HG02759 (cell line): ENCODE measurements around the gene PYROXD2.

ENCODE experiments used
- ATAC-seq: cut with Tn5 transposase; IDR thresholded peaks from one replicate; pipeline ENCODE4 v1.9.1; 2021; ENCODE audit warnings: mild to moderate bottlenecking, moderate library complexity; ENCODE audit not compliant: unreplicated experiment

Gene PYROXD2

DNA sequence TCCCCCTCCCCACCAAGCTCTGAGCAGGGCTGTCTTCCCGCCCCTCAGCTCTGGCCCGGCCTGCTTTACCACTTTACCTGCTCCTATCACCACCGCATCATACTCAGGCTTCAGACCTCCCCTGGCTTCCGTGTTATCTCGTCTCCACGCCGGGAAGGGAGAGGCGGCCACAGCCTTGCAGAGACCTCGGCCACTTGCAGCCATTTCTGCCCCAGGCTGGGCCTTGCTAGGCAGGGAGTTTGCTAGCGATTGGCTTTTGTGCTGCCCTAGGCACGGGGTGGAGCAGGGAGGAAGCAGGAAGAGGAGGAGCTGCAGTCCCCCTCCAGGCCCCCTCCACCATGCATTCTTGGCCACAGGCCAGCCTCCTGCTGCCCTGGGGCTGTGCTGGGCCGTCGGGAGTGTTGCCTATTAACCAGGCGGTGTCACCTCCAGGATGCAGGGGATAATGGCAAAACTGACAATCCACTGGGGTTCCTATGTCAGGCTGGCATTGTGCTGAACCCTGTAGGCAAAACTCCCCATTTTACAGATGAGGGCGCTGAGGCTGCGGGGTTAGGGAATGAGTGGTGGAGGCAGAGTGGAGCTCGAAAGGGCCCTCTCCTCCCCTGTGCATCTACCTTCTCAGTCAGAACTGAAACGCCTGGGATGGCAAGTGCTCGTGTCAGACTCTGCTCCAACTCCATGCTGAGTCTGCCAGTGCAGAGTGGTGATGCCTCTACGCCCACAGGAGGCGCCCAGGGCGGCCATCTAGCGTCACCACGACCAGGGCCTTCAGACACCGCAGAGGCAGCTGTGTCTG is at the start of gene PYROXD2:
PYROXD2 (minus strand) TSS at position 251 of the 799 bp plus-strand sequence; CDS start at position 204, 47 bp downstream.
- ATAC-seq, result peak; percentile 53

DNA sequence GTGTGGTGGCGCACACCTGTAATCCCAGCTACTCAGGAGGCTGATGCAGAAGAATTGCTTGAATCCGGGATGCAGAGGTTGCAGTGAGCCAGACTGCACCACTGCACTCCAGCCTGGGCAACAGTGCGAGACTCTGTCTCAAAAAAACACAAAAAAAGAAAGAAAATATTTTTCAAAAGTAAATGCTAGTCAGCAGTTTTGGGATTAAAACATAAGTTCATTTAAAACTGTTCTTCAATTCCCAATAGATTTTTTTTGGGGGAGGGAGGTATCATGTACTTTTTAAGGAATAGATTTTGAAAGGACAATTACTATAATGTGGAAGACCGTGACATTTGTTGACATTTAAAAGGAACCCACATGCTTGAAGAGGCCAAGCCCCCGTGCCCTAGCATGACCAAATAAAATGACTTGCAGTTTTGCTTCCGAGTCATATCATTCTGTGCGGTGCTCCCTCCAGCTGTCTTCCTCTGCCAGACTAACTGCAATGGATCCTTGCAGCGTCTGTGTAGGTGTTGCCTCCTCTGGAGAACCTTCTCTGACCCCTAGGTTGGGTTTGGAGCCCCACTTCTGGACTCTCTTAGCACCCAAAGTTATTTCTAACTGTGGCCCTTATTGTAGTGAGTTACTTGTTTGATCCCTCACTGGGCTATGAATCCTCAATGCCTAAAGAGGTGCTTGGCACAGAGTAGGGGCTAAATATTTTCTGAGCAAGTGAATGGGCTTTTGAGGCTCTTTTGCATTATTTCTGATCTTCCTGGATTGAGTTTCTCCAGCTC is 49.2 kb upstream of the PYROXD2 start:
- no peak for ATAC-seq

DNA sequence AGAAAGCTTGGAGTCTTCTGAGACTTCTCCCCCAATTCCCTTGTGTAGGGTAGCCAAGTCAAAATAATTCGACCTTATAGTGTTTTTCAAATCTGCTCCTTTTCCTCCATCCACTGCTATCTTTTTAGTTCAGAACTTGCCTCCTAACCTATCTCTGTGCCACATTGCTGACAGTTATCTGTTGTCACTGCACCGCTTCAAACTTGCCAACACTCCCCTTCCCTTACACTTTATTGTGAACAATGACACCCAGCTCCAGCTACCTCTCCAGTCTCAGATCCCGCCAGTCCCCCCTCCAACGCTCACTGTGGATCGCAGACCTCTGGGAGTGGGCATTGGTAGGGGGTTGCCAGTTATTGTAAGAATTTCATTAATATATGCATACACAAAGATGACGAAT is 48.0 kb upstream of the PYROXD2 start:
- no peak for ATAC-seq

DNA sequence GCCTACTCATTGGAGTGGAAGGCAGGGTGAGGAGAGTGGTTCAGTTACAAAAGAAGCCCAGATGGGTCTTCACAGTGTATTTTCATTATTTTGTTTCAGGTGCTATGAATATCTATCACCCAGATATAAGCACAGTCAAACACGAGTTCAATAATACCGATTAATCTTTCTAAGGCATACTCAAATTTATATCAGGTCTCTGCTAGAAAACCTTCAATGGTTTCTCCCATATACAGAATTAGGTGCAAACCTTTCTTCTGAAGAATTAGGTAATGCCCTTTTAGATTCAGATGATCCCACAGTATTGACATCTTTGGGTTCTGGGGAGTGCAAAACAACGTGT is 46.5 kb upstream of the PYROXD2 start:
- no peak for ATAC-seq

DNA sequence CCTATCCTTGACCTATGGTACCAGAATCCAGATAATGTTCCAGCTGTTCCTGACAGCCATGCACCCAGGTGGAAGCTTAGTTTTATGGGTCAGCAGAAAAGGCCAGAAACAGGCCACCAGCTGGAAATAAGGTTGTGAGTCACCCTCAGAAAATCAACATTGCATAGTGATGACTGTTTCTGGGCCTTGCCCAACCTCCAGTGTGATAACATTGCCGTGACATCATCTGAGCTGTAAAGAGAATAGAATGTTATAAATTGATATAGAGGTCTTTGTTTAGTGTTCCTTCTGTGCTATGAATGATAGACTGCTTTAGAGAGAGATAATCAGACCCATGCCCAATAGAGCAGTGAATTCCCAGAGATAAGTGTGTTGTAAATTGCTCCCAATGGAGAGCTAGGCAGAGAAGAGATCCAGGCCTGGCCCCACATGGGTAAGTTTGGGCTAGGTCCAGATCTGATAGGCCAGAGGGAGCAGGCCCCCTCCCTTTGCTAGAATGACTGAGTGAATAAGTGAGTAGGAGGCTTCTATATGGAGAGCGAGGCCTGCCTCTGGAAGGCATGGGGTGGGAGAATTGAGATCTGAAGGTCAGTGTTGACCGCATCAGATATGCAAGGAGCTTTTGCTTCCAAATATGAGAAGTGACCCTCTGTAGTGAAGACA is 46.0 kb upstream of the PYROXD2 start:
- no peak for ATAC-seq

DNA sequence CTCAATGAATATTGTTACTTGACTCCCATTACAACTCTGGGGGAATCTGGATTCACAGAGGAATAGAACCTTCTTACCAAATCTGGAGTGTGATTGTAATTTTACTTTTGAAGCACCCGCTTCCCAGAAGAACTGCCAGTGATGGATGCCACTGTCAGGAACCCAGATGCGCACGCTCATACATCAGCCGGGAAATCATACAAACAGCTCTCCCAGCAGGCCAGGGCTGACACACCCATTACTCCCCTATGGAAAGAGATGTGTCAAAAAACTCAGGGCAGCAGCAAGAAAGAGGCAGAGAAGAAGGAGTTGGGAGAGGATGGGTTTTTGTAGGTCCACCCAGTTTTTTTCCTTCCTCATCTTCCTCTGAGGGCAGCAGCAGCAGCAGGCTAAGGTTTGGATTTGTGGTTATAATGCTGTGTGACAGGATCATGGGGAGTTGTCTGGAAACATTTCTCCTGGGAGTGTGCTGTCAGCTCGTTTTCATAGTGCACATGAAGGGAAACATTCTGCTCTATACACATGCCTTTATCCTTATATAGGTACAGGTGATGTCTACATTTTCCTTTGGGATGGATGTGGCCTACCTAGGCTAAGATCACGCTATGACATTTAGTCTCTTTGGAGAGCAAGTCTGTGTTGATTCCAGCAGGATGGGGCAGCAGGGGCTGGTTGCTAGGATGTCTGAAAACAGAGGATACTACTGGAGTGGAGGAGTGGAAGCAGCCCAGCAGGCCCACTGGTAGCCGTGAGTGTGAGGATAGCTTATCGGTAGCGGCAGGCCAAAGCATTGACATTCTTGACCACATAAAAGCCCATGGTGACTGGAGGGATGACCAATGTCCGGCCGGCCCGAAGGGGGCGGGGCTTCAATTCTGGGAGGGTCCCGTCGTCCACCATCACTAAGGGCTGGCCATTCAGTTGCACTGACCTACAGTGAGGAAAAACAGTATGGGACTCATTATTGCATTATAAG is 44.1 kb upstream of the PYROXD2 start:
- ATAC-seq, result no peak

DNA sequence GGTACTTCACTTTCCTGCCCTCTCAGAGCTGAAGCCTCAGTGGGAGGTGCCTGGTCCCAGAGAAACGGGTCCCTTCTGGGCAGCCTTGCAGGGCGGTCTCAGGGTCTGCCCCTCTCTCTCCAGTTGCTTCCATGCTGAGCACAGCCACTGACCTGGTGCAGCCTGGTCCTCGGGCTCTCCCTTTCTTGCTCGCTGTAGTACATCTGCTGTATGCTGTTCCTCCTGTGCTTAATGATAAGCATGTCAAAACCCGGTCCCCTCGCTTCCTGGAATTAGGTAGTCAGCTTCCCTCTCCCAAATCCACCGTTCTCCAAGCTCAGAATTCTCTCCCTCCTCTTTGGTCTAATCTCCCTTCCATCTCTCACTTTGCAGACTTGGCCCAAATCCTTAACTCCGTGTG is 42.7 kb upstream of the PYROXD2 start:
- no peak for ATAC-seq

DNA sequence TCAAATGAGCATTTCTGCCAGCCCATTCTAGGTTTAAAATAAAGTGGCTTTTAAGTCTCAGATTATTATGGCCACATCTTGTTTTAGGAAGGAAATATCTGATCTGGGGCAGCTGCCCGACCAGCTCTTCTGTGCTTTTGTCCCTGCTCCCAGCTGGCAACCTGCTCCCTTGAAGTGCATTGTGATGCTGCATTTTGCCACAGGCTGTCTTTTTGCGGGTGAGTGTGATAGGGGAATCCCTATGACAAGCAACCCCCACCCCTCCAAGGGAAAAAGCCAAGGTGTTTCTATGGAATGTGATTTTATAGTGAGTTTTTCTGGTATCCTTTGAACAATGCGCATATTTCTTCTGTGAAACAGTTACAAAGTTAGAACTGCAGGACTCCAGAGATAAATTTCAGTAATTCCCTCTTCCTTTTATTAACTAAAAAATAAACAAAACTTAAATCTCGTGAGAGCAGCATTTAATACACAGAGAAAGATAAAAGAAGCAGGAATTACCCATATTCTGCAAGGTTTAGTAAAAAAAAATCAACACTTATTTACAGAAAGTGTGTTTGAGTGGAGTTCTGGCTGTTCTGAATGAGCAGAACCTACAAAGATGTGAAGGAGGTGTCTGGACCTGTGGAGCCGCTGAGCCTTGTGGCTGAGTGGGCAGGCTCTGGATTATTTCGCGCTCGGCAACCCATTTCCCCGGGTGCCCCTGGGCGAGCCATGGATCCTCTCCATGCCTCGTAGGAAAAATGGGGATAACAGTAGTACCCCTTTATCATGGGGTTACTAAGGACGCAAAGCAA is 41.9 kb upstream of the PYROXD2 start:
- ATAC-seq, result no peak

DNA sequence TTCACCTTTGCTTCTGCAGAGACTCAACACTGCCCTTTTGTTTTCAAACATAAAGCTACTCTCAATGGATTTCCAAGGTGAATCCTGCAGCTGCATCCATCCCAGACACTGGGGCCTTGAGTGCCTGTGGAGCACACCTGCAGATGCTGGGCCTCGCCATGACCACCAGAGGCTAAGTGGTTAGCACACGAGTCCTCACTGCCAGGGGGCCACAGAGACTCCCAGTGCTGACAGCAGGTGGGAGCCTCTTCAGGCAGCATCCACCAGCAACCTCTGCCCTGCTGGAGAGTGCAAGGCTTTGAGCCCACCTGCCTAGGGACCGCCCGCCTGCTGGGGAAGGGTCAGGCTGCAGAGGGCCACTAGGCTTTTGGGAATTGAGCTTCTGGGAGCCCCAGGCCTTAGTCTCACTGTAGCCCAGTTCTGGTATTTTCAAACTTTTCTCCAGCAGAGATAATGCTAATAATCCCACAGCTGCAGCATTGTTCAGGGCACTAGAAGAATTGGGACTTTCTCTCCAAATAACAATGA is 41.1 kb upstream of the PYROXD2 start:
- no peak for ATAC-seq

DNA sequence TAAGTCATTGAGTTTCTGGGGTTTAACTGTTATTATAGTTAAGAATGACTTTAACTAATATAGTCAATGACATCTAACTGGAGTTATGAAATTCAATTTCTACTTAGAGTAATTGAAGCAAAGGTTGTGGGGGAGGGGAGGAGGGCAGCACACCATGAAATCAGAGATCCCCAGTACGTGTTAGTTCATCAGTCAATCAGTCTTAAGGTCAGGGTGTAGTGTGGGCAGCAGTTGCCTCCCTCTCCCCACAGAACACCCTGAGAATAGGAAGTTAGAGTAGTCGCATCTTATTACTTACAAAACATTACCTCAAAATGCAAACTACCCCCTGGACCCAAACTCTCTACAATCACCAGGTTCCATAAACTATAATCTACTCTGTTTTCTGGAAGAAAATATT is 38.7 kb upstream of the PYROXD2 start:
- ATAC-seq, result no peak

DNA sequence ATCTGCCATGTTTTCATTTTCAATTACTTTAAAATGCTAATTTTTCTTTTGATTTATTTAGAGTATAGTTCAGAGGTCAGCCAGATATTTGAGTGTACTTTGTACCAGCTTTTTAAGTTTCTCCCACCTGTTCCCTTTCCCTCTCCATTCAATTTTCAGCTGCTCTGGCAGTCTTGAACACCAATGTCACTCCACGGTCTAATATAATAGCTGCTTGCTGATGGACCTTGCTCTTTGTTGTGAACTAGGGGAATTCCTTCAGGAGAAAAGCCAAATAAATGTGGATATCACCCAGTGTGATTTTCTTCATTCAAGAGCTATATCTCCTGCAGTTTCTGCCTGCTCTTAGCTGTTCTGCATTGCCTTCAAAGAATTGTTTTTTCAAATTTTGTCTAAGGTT is 35.6 kb upstream of the PYROXD2 start:
- no peak for ATAC-seq

DNA sequence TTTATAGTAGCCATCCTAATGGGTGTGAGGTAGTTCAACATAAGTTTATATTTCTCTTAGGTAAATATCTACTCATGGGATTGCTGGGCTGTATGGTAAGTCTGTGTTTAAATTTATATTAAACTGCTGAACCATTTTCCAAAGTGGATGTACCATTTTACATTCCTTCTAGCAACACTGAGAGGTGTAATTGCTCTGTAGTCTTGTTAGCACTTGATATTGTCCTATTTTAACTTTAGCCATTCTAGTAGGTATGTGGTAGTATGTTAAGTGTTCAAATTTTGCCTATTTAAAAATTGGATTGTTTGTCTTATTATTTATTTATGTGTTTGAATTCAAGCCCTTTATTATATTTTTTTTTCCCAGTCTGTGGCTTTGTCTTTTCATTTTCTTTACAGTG is 34.3 kb upstream of the PYROXD2 start:
- ATAC-seq, result no peak

DNA sequence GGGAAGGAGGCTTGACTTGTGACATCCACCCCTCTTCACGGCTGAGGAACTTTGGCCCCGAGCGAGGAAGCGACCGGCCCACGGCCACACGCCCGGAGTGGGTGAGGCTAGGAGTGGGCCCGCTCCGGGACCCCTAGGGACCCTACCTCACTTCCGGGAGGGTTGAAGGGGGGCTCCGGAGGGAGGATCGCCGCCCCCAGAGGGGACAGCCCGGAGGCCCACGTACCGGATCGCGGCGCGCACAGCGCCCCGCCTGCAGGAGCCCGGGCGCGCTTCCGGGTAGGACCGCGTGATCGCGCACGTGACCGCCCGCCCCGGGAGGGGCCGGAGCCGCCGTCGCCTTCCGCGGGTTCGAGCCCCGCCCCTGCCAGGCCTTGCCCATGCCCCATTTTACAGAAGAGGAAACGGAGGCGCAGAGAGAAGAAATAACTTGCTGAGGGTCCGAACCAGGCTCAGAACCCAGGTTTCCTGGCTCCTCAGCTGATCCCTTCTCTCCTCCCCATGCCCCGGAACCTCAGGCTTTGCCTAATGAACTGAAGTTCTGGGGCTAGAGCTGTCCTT is 31.8 kb upstream of the PYROXD2 start, which contains the start of gene HPS1:
HPS1 (minus strand) TSS at position 275 of the 561 bp plus-strand sequence. CDS start 3,695 bp downstream, outside the sequence.
- ATAC-seq, result peak; percentile 91

DNA sequence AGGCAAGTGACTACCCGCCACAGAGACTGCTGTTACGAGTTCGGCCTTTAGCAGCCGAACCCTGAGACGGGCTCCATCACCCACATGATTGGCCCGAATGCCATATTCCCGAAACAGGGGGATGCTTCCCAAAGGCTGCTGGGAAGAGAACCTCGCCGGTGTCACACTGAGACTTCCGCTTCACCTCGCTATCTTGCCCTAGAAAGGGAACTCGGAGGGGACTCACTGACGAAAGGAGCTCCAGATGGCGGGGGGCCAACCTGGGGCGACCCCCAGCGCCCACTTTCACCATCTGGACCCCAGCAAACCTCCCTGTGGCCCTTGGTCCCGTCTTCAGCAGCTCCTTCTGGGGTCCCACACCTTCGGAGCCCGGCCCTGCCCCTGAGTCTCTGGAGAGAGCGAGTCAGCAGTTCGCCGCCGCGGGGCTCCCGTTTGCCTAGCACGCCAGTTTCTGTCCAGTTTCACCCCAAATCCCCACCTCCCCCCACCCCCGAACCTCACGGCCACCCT is 31.2 kb upstream of the PYROXD2 start:
- peak; percentile 16 for ATAC-seq

DNA sequence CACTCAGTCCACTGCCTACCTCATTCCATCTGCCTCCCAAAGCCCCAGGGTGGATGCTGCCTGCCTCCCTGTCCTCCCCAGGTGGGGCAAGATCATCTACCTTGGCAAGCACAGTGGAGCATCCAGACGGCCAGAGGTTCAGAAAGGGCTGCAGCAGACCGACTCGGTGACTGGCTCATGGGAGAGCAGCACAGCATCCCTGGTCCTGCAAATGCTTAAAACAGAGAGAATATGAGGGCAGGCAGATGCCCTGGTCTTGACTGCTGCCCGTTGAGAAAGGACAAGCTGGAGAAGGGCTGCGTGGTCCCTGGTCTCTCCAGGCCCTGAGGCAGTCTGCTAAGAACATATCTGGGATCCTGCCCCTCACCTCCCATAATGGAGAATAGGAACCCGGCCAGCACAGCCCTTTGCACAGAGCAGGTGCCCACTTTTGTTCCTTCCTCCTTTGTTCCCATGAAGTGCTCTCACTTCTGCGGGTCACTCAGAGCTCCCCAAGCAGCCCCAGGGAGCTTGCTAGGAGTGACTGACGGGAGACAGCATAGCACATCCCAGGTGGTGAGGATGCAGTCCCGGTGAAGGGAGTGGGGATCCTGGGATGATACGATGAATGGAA is 30.3 kb upstream of the PYROXD2 start:
- no peak for ATAC-seq

DNA sequence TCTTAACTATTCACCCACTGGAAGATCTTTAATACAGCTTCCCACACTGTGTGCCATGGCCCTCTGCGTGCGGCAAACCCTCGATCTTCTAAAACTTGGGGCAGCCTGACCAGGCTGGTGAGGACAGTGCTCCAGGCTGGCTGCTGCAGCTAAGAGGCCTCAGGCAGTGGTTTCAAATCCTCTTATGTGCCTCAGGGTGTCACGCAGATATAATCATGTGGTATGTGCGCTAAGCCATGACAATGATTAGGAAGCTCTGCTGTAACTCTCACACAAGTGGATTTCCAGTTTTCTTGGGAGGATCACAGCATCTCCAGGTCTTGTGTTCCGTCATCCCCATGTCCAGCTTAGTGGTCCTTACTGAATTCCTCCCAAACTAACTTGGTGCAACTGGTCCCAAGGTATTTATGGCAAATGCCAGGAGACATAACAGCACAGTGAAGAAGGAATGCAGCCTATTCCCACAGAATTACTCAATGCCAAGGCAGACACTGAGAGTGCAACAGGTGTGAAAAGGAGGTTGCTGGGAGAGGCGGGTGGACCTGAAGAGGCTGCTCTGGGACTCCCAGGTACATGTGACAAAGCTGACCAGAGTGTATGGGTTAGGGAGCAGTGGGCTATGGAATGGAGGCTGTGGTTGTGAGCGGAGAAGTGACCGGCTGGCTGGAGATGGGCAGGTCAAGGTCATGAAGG is 29.5 kb upstream of the PYROXD2 start:
- no peak for ATAC-seq

DNA sequence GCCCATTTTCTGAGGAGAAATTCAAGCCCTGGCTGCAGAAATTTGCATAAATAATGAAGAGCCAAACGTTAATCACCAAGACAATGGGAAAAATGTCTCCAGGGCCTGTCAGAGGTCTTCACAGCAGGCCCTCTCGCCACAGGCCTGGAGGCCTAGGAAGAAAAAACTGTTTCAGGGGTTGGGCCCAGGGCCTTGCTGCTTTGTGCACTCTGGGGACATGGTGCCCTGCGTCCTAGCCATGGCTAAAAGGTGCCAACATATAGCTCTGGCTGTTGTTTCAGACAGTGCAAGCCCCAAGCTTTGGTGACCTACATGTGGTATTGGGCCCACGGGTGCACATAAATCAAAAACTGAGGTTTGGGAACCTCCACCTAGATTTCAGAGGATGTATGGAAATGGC is 23.7 kb upstream of the PYROXD2 start:
- ATAC-seq, result no peak

DNA sequence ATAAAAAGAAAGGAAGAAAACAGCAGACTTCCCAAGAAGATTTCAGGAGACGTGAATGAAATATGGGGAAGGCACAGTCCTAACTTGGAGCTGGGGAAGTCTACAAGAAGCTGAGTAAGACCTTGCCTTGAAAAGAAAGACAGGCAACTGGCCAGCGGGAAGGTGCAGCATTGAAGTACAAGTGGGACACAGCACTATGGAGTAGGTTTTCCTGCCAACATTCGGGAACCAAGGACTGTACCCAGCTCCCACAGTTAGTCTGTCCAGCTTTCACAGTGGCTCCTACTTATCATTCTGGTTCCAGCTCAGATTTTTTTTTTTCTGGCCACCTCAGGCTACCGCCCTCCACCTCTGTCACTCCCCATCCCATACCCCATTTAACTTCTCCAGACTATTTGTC is 21.7 kb upstream of the PYROXD2 start:
- ATAC-seq, result no peak
